GM12892 (cell line): ENCODE measurements around the gene CHST8.

Source experiments
- POLR2A ChIP-seq: IDR thresholded peaks from 2 replicates; pipeline ENCODE4 v1.6.1; 2011; ENCODE audit warnings: low read depth, low read length, control low read depth
- POLR2AphosphoS5 ChIP-seq: IDR thresholded peaks from 2 replicates; pipeline ENCODE4 v1.6.1; 2011; ENCODE audit warnings: low read depth, low read length, control low read depth
- TAF1 ChIP-seq: IDR thresholded peaks from 2 replicates; pipeline ENCODE4 v1.6.1; 2011; ENCODE audit warnings: low read depth, mild to moderate bottlenecking, control low read depth, low read length, borderline replicate concordance

GRCh38 chr19:33668968-33669367, 47.2 kb downstream of the CHST8 start:
- TF ChIP-seq POLR2A (no peak), POLR2AphosphoS5 (no peak), TAF1 (no peak)
